ENCODE data around the gene HPCAL1. TPM values are rescaled to one million over a fixed set of nuclear protein-coding genes. Genes with fewer than 3 reads are reported as not detected.
A peak's percentile ranks its signal among the peaks of the same experiment; 100 is the strongest.

The HPCAL1 gene
- total and polyA plus RNA-seq, 3 donors from 2014 or later: 99.5 to 263 (median 215) TPM

DNA sequence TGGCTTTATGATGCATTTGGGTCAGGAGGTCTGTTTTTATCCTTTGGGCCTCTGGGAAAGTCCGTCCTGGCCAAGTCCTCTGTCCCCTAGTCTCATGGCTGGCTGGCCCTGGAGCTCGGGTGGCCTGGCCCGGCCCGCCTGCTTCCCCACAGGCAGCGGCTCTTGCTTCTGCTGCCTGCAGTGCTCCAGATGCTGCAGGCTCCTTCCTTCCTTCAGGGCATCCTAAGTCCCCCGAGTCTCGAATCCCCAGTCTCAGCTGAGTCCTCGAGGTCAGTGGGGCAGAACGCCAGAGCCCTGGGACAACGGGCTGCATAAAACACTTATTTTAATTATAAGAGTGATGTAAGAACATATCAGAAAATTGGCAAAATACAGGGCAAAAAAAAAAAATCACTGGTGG is 71.2 kb downstream of the HPCAL1 start:
- intact Hi-C loops (cut with DNase I; ENCODE audit: low total_unique reads): no loop called here
- Histone ChIP-seq H3K4me3 (no peak overlapping the region), H3K9me3 (no peaks in the 10 kb centered on the region), H3K27ac (peak overlapping the region in 1 of 2 donors; percentile 56), H3K4me1 (peaks cover 38% of the 10 kb centered on the region), H3K36me3 (ENCODE audit: low read depth, missing control alignments) (no peaks in the 10 kb centered on the region), H3K27me3 (no peaks in the 10 kb centered on the region)
- TF ChIP-seq, protein P1, sequence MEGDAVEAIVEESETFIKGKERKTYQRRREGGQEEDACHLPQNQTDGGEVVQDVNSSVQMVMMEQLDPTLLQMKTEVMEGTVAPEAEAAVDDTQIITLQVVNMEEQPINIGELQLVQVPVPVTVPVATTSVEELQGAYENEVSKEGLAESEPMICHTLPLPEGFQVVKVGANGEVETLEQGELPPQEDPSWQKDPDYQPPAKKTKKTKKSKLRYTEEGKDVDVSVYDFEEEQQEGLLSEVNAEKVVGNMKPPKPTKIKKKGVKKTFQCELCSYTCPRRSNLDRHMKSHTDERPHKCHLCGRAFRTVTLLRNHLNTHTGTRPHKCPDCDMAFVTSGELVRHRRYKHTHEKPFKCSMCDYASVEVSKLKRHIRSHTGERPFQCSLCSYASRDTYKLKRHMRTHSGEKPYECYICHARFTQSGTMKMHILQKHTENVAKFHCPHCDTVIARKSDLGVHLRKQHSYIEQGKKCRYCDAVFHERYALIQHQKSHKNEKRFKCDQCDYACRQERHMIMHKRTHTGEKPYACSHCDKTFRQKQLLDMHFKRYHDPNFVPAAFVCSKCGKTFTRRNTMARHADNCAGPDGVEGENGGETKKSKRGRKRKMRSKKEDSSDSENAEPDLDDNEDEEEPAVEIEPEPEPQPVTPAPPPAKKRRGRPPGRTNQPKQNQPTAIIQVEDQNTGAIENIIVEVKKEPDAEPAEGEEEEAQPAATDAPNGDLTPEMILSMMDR (IDR thresholded peaks at IDR 0.05): no peak
- no peak for TF ChIP-seq POLR2A (IDR thresholded peaks at IDR 0.05)
- no peak for DNase-seq
- WGBS, 2 donors: 80 to 87% methylated on average over 10 of the region's 10 CpGs

DNA sequence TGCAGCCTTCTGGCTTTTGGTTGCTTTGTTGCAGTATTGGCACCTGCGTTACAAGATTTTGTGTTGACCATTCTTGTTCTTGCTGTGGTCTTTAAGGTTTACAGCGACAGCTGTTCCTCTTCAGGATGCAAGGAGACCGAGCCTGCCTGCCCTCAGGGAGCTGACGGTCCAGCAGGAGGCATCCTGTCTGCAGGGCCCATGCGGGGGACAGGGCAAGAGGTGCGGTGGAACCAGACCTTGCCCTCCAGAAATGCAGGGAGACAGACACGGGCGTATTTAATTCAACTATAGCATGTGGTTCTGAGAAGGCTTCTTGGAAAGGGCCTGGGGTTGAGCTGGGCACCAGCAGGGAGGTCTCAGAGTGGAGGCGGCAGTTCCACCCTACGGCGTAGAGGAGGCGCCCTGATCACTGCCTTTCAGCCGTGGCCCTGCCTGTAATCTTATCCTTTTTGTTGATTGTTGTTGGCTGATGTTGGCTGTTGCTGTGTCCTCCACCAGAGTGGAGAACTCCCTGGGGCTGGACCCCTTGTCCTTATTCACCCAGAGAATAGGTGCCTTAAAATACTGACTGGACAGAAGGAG is 71.7 kb downstream of the HPCAL1 start:
- Histone ChIP-seq H3K4me3 (no peak overlapping the region), H3K9me3 (no peaks in the 10 kb centered on the region), H3K27ac (peak overlapping the region in 1 of 2 donors; percentile 30), H3K4me1 (peaks cover 33% of the 10 kb centered on the region), H3K27me3 (no peaks in the 10 kb centered on the region), H3K36me3 (ENCODE audit: low read depth, missing control alignments) (no peaks in the 10 kb centered on the region)
- no peak for TF ChIP-seq POLR2A (IDR thresholded peaks at IDR 0.05)
- TF ChIP-seq, protein P1 (IDR thresholded peaks at IDR 0.05): no peak
- DNase-seq: no peak
- intact Hi-C loops (cut with DNase I; ENCODE audit: low total_unique reads): no loop called here
- WGBS, 2 donors: 85 to 88% methylated on average over 10 to 13 of the region's 13 CpGs

DNA sequence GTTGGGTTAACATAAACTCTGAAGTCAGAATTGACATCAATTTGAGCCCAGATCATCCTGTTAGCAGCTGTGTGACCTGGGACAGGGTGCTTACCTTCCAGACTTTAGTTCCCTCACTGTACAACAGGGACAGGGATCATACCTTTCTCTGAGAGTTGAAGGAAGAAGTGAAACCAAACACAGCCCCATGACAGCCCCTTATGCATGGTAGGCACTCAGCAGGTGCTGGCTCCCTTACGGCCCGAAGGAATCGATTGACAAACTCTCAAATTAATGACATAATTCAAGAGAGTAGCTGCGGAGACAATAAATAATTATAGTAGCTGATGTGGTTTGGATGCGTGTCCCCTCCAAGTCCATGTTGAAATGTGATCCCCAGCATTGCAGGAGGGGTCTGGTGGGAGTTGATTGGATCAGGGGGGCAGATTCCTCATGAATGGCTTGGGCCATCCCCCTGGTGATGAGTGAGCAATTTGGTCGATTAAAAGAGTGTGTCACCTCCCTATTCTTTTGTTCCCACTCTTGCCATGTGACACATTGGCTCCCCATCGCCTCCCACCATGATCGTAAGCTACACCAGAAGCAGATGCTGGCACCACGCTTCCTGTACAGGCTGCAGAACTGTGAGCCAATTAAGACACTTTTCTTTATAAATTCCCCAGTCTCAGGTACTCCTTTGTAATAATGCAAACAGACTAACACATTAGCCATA is 73.0 kb downstream of the HPCAL1 start:
- H3K27me3 ChIP-seq: no peaks in the 10 kb centered on the region
- 78 to 79% methylated on average over 9 of the region's 9 CpGs for WGBS, 2 donors
- no peaks in the 10 kb centered on the region for H3K36me3 ChIP-seq (ENCODE audit: low read depth, missing control alignments)
- no peaks in the 10 kb centered on the region for H3K9me3 ChIP-seq
- TF ChIP-seq POLR2A (IDR thresholded peaks at IDR 0.05): no peak
- TF ChIP-seq, protein P1 (IDR thresholded peaks at IDR 0.05): no peak
- peaks cover 31% of the 10 kb centered on the region for H3K4me1 ChIP-seq
- no peak overlapping the region for H3K27ac ChIP-seq
- no peak for DNase-seq
- H3K4me3 ChIP-seq: no peak overlapping the region
- intact Hi-C loops (cut with DNase I; ENCODE audit: low total_unique reads): no loop called here

- DNase-seq: no peak
- Histone ChIP-seq H3K9me3 (no peaks in the 10 kb centered on the region), H3K27ac (no peak overlapping the region), H3K27me3 (no peaks in the 10 kb centered on the region), H3K4me3 (no peak overlapping the region), H3K36me3 (ENCODE audit: low read depth, missing control alignments) (no peaks in the 10 kb centered on the region), H3K4me1 (peaks cover 32% of the 10 kb centered on the region)
- intact Hi-C loops (cut with DNase I; ENCODE audit: low total_unique reads): no loop called here
- WGBS, 2 donors: 92 to 94% methylated on average over 18 to 21 of the region's 21 CpGs
- TF ChIP-seq, protein P1 (IDR thresholded peaks at IDR 0.05): no peak
- TF ChIP-seq POLR2A (IDR thresholded peaks at IDR 0.05): no peak
These were observed 74.5 kb downstream of the HPCAL1 start for GRCh38 chr2:10377052-10377746.

Data from testis (tissue), 3 donors.